ENCODE measurements around the gene BEND7.
"Not testable (repeated sequence)": the region's sequence is repeated elsewhere in the genome, so short reads cannot be mapped to it uniquely, and the experiment has no call there.

The BEND7 gene

GRCh38 chr10:13528875-13529713, at the start of gene BEND7:
TSS of gene BEND7 (minus strand) at chr10:13529014. CDS start at chr10:13528533, 481 bp downstream.
- DNase-seq = no peak

GRCh38 chr10:13573960-13574359, 45.1 kb upstream of the BEND7 start:
- DNase-seq = no peak

GRCh38 chr10:13571541-13571940, 42.7 kb upstream of the BEND7 start:
- DNase-seq = no peak

GRCh38 chr10:13567030-13567429, 38.2 kb upstream of the BEND7 start:
- DNase-seq = no peak

- no peak for DNase-seq
These were observed 35.8 kb upstream of the BEND7 start for GRCh38 chr10:13564576-13564975.

GRCh38 chr10:13563481-13564445, 34.9 kb upstream of the BEND7 start:
- DNase-seq = no peak

- DNase-seq = no peak
These were observed 31.8 kb upstream of the BEND7 start for GRCh38 chr10:13560597-13560996.

- DNase-seq = no peak
These were observed 30.4 kb upstream of the BEND7 start for GRCh38 chr10:13559124-13559700.

- no peak for DNase-seq
These were observed 27.2 kb upstream of the BEND7 start for GRCh38 chr10:13555884-13556510.

- DNase-seq = no peak
These were observed 22.0 kb upstream of the BEND7 start for GRCh38 chr10:13550802-13551201.

GRCh38 chr10:13542533-13542932, 13.7 kb upstream of the BEND7 start:
- DNase-seq = no peak

- not testable (repeated sequence) for DNase-seq
These were observed 9.2 kb upstream of the BEND7 start for GRCh38 chr10:13537985-13538384.

GRCh38 chr10:13536674-13537366, 8.0 kb upstream of the BEND7 start:
- no peak for DNase-seq

GRCh38 chr10:13535346-13535745, 6.5 kb upstream of the BEND7 start:
- no peak for DNase-seq

GRCh38 chr10:13529714-13529973, 830 bp upstream of the BEND7 start:
- no peak for DNase-seq

- no peak for DNase-seq
These were observed 515 bp downstream of the BEND7 start for GRCh38 chr10:13528123-13528874.

- DNase-seq = no peak
These were observed 1.0 kb downstream of the BEND7 start for GRCh38 chr10:13527864-13528122.

- no peak for DNase-seq
These were observed 1.6 kb downstream of the BEND7 start for GRCh38 chr10:13526948-13527863.

- DNase-seq = no peak
These were observed 3.2 kb downstream of the BEND7 start for GRCh38 chr10:13525663-13526062.

- no peak for DNase-seq
These were observed 7.8 kb downstream of the BEND7 start for GRCh38 chr10:13521026-13521425.

- no peak for DNase-seq
These were observed 8.6 kb downstream of the BEND7 start for GRCh38 chr10:13520194-13520593.

Measured in NCI-H524 treated with DMSO at 0.1 percent for 48 hours (cell line).